Activated CD4-positive, alpha-beta memory T cell treated with anti-CD3 and anti-CD28 coated beads for 36 hours (primary cell): ENCODE measurements around the gene CAMKK1. TPM values are rescaled to one million over a fixed set of nuclear protein-coding genes. Genes with fewer than 3 reads are reported as not detected.

Source experiments
- CTCF ChIA-PET: fragments of 350-600 bp; sonication (Branson Sonifier 250); formaldehyde crosslinking; loops from one replicate; lab custom pipeline; 2021; ENCODE audit warnings: antibody characterized with exemption, inconsistent platforms; lab: Charles Lee
- POLR2A ChIA-PET: fragments of 350-600 bp; sonication (Branson Sonifier 250); formaldehyde crosslinking; loops from one replicate; lab custom pipeline; 2021; ENCODE audit warnings: antibody characterized with exemption; lab: Charles Lee
- DNase-seq: peaks from one replicate; pipeline ENCODE4 v3.0.0-alpha.2; 2020
- H3K27ac Mint-ChIP-seq: one replicate; pipeline ENCODE4 v1.8.0; 2021; ENCODE audit warnings: mixed read lengths
- H3K27me3 Mint-ChIP-seq: one replicate; pipeline ENCODE4 v1.8.0; 2021; ENCODE audit warnings: mixed read lengths
- H3K36me3 Mint-ChIP-seq: one replicate; pipeline ENCODE4 v1.8.0; 2021; ENCODE audit warnings: mixed read lengths
- H3K4me1 Mint-ChIP-seq: one replicate; pipeline ENCODE4 v1.8.0; 2021; ENCODE audit warnings: low read depth, mixed read lengths
- H3K4me3 Mint-ChIP-seq: one replicate; pipeline ENCODE4 v1.8.0; 2021; ENCODE audit warnings: mild to moderate bottlenecking, mixed read lengths
- H3K9me3 Mint-ChIP-seq: one replicate; pipeline ENCODE4 v1.8.0; 2021; ENCODE audit warnings: mixed read lengths
- intact Hi-C: fragments of 100-400 bp; cut with micrococcal nuclease; formaldehyde crosslinking; loops from one replicate; pipeline ENCODE4 v1.15.1; 2023
- total RNA-seq, 2 experiments: library from RNA; stranded (reverse); gene quantifications; one replicate each; pipeline ENCODE4 v1.2.3, GENCODE V29; 2021

Gene CAMKK1
- total RNA-seq, 2 experiments from 2014 or later = 3.3 to 3.9 TPM

GRCh38 chr17:3915995-3916696 lies 23.3 kb upstream of the CAMKK1 start, which contains the start of gene P2RX1:
Gene P2RX1, minus strand, starts transcription at chr17:3916465. Its CDS starts 240 bp downstream, at chr17:3916225.
- H3K4me1 Mint-ChIP-seq = peaks cover 31% of the 10 kb centered on the region
- intact Hi-C loops = loop anchor here (10.0 kb wide), 1 partner anchor 229 kb away; the partner anchor contains the start of genes CYB5D2 and ZZEF1
- H3K27ac Mint-ChIP-seq = no peak within 1 kb of the TSS
- H3K36me3 Mint-ChIP-seq = no peaks in the 10 kb centered on the region
- ChIA-PET POLR2A (interaction anchor here (1.2 kb wide), 1 partner anchor 9 kb away, joined by 4 read pairs; no protein-coding TSS in a partner anchor), CTCF (interaction anchor here (0.8 to 4.8 kb wide), 6 partner anchors 63 to 178 kb away, joined by 3 to 91 read pairs (median 3); no protein-coding TSS in a partner anchor)
- H3K27me3 Mint-ChIP-seq = no peaks in the 10 kb centered on the region
- peak; percentile 64 for DNase-seq
- H3K4me3 Mint-ChIP-seq = no peak within 1 kb of the TSS
- no peaks in the 10 kb centered on the region for H3K9me3 Mint-ChIP-seq

- POLR2A ChIA-PET = interaction anchor here (1.2 kb wide), 1 partner anchor 9 kb away, joined by 4 read pairs; no protein-coding TSS in a partner anchor
- intact Hi-C loops = loop anchor here (10.0 kb wide), 1 partner anchor 229 kb away; the partner anchor contains the start of genes CYB5D2 and ZZEF1
Measured at GRCh38 chr17:3915581-3915994, 22.7 kb upstream of the CAMKK1 start.

DNA sequence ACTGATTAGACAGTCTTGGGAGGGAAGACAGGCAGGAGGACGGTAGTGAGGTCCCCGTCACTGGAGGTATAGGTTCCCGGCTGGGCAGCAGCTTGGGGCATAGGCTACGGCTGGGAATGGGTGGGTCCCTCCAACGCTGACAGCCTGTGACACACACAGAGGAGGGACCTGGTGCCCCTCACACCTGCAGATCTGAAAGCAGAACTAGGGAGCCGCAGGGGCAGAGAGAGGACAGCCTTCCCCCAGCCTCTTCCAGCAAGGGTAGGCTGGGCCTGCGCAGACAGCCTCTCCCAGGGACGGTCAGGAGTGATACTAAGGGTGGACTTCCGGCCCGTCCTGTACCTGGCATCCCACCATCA lies 21.4 kb upstream of the CAMKK1 start:
- peak overlapping the region; percentile 54 for H3K27ac Mint-ChIP-seq
- DNase-seq = no peak
- no peaks in the 10 kb centered on the region for H3K9me3 Mint-ChIP-seq
- POLR2A ChIA-PET = no interaction called here
- intact Hi-C loops = loop anchor here (5.0 to 10.0 kb wide), 5 partner anchors 52 to 231 kb away; partner anchors contain the start of genes CYB5D2, NCBP3 and ZZEF1
- H3K4me1 Mint-ChIP-seq = peaks cover 39% of the 10 kb centered on the region
- no peaks in the 10 kb centered on the region for H3K36me3 Mint-ChIP-seq
- no peaks in the 10 kb centered on the region for H3K27me3 Mint-ChIP-seq
- CTCF ChIA-PET = interaction anchor here (0.6 to 4.8 kb wide), 54 partner anchors 9 to 507 kb away, joined by 3 to 91 read pairs (median 4); partner anchors contain the start of genes ATP2A3, CAMKK1 and NCBP3
- H3K4me3 Mint-ChIP-seq = no peak overlapping the region

More at GRCh38 chr17:3915581-3915994, 22.7 kb upstream of the CAMKK1 start:
- no peak overlapping the region for H3K27ac Mint-ChIP-seq
- no peak for DNase-seq
- peaks cover 35% of the 10 kb centered on the region for H3K4me1 Mint-ChIP-seq
- H3K27me3 Mint-ChIP-seq = no peaks in the 10 kb centered on the region
- H3K9me3 Mint-ChIP-seq = no peaks in the 10 kb centered on the region
- no peaks in the 10 kb centered on the region for H3K36me3 Mint-ChIP-seq
- H3K4me3 Mint-ChIP-seq = no peak overlapping the region
- CTCF ChIA-PET = interaction anchor here (0.8 to 4.8 kb wide), 7 partner anchors 19 to 159 kb away, joined by 3 to 91 read pairs (median 14); no protein-coding TSS in a partner anchor

GRCh38 chr17:3913531-3914311 lies 20.9 kb upstream of the CAMKK1 start:
- no peaks in the 10 kb centered on the region for H3K9me3 Mint-ChIP-seq
- no peaks in the 10 kb centered on the region for H3K36me3 Mint-ChIP-seq
- intact Hi-C loops = loop anchor here (1.0 to 10.0 kb wide), 7 partner anchors 51 to 231 kb away; partner anchors contain the start of genes CYB5D2, NCBP3 and ZZEF1
- ChIA-PET POLR2A (no interaction called here), CTCF (interaction anchor here (0.6 to 4.8 kb wide), 57 partner anchors 9 to 508 kb away, joined by 3 to 91 read pairs (median 4); partner anchors contain the start of genes ATP2A3, CAMKK1 and NCBP3)
- H3K4me3 Mint-ChIP-seq = no peak overlapping the region
- DNase-seq = peak; percentile 89
- H3K4me1 Mint-ChIP-seq = peaks cover 39% of the 10 kb centered on the region
- H3K27me3 Mint-ChIP-seq = no peaks in the 10 kb centered on the region
- peak overlapping the region; percentile 54 for H3K27ac Mint-ChIP-seq

GRCh38 chr17:3912827-3913226 lies 20.0 kb upstream of the CAMKK1 start:
- ChIA-PET CTCF (interaction anchor here (0.5 to 4.8 kb wide), 19 partner anchors 8 to 175 kb away, joined by 3 to 91 read pairs (median 9); partner anchors contain the start of genes ATP2A3, CAMKK1 and NCBP3), POLR2A (no interaction called here)
- no peak for DNase-seq
- H3K27me3 Mint-ChIP-seq = no peaks in the 10 kb centered on the region
- intact Hi-C loops = loop anchor here (1.0 to 10.0 kb wide), 7 partner anchors 51 to 232 kb away; partner anchors contain the start of genes CYB5D2, NCBP3 and ZZEF1
- H3K27ac Mint-ChIP-seq = no peak overlapping the region
- H3K4me3 Mint-ChIP-seq = no peak overlapping the region
- no peaks in the 10 kb centered on the region for H3K36me3 Mint-ChIP-seq
- H3K9me3 Mint-ChIP-seq = no peaks in the 10 kb centered on the region
- H3K4me1 Mint-ChIP-seq = peaks cover 39% of the 10 kb centered on the region

DNA sequence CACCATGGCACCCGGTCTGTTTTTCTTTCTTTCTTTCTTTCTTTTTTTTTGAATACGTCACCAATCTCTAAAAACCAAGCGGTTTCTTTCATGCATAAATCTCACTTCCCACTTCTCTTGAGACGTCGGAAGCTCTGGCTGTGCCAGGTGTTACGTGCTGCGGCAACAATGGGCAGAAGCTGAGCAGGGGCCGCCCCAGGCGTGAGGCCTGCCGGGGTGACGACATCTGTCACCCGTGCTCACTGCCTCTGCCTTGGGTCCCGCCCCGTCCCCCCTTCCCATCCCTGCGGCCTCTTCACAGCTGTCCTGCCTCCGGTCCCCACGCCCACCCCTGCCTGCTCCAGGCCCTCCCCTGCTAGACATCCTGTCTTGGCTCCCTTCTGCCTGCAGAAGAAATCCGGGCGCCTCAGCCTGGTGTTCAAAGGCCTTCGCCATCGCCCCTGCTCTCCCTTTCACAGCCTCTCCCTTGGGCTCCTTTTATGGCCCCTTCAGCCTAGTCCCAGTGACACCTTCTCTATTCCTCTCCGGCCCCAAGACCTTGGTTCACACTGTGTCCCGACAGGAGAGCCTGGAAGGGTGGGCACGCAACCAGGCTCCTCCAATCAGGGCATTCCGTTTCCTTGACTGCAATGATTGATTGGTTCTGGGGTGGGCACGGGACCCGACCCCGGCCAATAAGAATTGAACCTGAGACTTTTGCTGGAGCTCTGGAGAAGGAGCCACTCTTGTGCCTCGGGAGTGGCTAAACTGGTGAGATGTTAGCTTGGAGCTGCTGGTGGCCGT lies 18.6 kb upstream of the CAMKK1 start:
- no peaks in the 10 kb centered on the region for H3K9me3 Mint-ChIP-seq
- peaks cover 32% of the 10 kb centered on the region for H3K4me1 Mint-ChIP-seq
- ChIA-PET POLR2A (interaction anchor here (0.5 kb wide), 1 partner anchor 70 kb away, joined by 5 read pairs; no protein-coding TSS in a partner anchor), CTCF (interaction anchor here (1.0 to 4.3 kb wide), 5 partner anchors 18 to 174 kb away, joined by 3 to 39 read pairs (median 3); partner anchors contain the start of genes CAMKK1 and NCBP3)
- intact Hi-C loops = loop anchor here (5.0 to 10.0 kb wide), 5 partner anchors 49 to 233 kb away; partner anchors contain the start of genes CYB5D2, NCBP3 and ZZEF1
- peak overlapping the region; percentile 86 for H3K27ac Mint-ChIP-seq
- peak; percentile 87 for DNase-seq
- H3K27me3 Mint-ChIP-seq = no peaks in the 10 kb centered on the region
- H3K36me3 Mint-ChIP-seq = no peaks in the 10 kb centered on the region
- H3K4me3 Mint-ChIP-seq = peak overlapping the region; percentile 55

GRCh38 chr17:3910420-3911270 lies 17.8 kb upstream of the CAMKK1 start:
- Mint-ChIP-seq H3K27ac (peak overlapping the region; percentile 86), H3K4me1 (peaks cover 24% of the 10 kb centered on the region), H3K36me3 (no peaks in the 10 kb centered on the region), H3K4me3 (peak overlapping the region; percentile 55), H3K9me3 (no peaks in the 10 kb centered on the region), H3K27me3 (no peaks in the 10 kb centered on the region)
- intact Hi-C loops = loop anchor here (5.0 to 10.0 kb wide), 5 partner anchors 48 to 234 kb away; partner anchors contain the start of genes CYB5D2, NCBP3 and ZZEF1
- CTCF ChIA-PET = interaction anchor here (1.0 to 4.3 kb wide), 4 partner anchors 66 to 173 kb away, joined by 3 to 39 read pairs (median 3); partner anchors contain the start of gene NCBP3
- peak; percentile 16 for DNase-seq
- POLR2A ChIA-PET = no interaction called here

DNA sequence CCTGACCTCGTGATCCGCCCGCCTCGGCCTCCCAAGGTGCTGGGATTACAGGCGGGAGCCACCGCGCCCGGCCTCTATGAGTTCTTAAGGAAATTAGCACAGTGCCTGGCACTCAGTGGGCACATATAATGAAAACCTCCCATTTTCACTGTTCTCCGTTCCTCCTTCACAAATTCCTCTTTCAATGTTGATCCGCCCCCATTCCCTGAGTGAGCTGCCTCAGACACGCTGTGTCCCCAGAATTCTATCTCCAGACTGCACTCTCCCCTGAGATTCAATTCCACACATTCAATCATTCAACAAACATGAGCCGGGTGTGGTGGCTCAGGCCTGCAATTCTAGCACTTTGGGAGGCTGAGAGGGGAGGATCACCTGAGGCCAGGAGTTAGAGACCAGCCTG lies 16.4 kb upstream of the CAMKK1 start:
- no peak for DNase-seq
- POLR2A ChIA-PET = no interaction called here
- no peak overlapping the region for H3K4me3 Mint-ChIP-seq
- no peaks in the 10 kb centered on the region for H3K36me3 Mint-ChIP-seq
- H3K9me3 Mint-ChIP-seq = no peaks in the 10 kb centered on the region
- H3K27me3 Mint-ChIP-seq = no peaks in the 10 kb centered on the region
- intact Hi-C loops = no loop called here
- peaks cover 24% of the 10 kb centered on the region for H3K4me1 Mint-ChIP-seq
- CTCF ChIA-PET = no interaction called here
- H3K27ac Mint-ChIP-seq = no peak overlapping the region

GRCh38 chr17:3907483-3908216 lies 14.8 kb upstream of the CAMKK1 start:
- DNase-seq = no peak
- Mint-ChIP-seq H3K9me3 (no peaks in the 10 kb centered on the region), H3K36me3 (no peaks in the 10 kb centered on the region), H3K4me3 (no peak overlapping the region), H3K27ac (no peak overlapping the region), H3K27me3 (no peaks in the 10 kb centered on the region), H3K4me1 (peaks cover 16% of the 10 kb centered on the region)
- intact Hi-C loops = no loop called here
- ChIA-PET POLR2A (no interaction called here), CTCF (interaction anchor here (1.1 to 1.9 kb wide), 4 partner anchors 62 to 170 kb away, joined by 3 to 7 read pairs (median 4); partner anchors contain the start of gene NCBP3)
